Testis (tissue), 2 donors: Measurements from ENCODE around the gene CCDC200.

ENCODE experiments used
- POLR2A ChIP-seq: fragments of 450-650 bp; IDR thresholded peaks from one replicate; pipeline ENCODE4 v1.6.1; 2017; ENCODE audit warnings: antibody characterized with exemption, mild to moderate bottlenecking, moderate library complexity
- TF ChIP-seq, protein P1 (sequence below), 3 experiments: fragments of 450-650 bp in 2 of 3; fragments of 200-600 bp in 1 of 3; sonication (generic) in 1 of 3; IDR thresholded peaks; one replicate each; pipeline ENCODE4 v1.5.1; 2016 to 2019; ENCODE audit warnings: antibody characterized with exemption in 3 of 3, mild to moderate bottlenecking in 2 of 3, moderate library complexity in 1 of 3

DNA sequence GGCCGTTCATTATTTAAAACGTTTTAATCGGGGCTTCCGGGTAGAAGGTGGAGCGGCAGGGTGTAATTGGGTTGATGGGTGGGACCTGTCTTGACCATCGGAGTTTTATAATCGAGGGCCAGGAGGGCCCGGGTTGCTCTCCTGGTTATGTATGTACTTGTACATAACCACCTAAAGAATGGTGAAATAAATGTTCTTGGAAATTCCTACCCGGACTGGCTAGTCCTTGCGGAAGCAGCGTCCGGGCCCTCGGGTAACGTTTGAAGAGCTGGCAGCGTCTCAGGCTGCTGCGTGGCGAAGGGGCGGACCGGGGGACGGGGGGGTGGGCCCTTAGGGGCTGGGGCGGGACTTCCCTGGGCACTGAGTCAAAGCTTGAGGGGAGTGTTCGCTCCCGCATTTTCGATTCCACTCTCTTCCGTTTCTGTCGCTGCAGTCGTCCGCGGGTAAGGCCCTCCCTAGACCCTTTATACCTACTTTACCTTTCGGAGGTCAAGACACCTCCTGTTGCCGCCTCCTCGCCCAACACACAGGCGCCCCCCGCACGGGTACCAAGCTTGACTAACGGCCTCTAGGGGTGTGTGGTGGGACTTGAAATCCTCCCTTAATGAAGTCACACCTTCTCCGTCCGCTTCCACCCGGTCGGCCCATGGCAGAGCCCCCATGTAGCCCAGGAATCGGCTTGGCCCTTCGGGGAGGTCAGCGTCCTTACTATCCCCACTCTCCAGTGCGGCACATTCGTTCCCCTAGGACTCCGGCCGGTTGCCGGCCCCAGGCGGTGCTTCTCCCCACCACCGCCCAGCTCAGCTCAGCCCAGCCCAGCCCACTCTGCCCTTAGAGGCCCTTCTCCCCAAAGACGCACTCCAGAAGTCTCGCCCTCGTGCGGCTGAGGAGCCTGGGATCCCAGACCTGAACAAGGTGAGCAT lies 16.7 kb downstream of the CCDC200 start, which contains the start of gene TMEM106A:
- TF ChIP-seq, protein P1, sequence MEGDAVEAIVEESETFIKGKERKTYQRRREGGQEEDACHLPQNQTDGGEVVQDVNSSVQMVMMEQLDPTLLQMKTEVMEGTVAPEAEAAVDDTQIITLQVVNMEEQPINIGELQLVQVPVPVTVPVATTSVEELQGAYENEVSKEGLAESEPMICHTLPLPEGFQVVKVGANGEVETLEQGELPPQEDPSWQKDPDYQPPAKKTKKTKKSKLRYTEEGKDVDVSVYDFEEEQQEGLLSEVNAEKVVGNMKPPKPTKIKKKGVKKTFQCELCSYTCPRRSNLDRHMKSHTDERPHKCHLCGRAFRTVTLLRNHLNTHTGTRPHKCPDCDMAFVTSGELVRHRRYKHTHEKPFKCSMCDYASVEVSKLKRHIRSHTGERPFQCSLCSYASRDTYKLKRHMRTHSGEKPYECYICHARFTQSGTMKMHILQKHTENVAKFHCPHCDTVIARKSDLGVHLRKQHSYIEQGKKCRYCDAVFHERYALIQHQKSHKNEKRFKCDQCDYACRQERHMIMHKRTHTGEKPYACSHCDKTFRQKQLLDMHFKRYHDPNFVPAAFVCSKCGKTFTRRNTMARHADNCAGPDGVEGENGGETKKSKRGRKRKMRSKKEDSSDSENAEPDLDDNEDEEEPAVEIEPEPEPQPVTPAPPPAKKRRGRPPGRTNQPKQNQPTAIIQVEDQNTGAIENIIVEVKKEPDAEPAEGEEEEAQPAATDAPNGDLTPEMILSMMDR (IDR thresholded peaks at IDR 0.05), result peak in 1 of 3 experiments; percentile 12
- TF ChIP-seq POLR2A, result no peak
